ENCODE results near the gene PARD3B. TPM values are rescaled to one million over a fixed set of nuclear protein-coding genes. Genes with fewer than 3 reads are reported as not detected.

PARD3B gene
- polyA plus RNA-seq, 3 donors = not detected

DNA sequence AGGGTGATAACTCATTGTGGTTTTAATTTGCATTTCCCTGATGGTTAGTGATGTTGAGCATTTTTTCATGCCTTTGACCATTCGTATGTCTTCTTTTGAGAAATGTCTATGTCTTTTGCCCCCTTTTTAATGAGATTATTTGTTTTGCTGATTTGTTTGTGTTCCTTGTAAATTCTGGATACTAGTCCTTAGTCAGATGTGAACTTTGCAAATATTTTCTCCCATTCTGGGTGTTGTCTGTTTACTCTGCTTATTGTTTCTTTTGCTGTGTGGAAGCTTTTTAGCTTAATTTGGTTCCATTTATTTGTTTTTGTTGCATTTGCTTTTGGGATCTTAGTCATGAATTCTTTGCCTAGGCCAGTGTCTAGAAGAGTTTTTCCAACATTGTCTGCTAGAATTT, 192.0 kb downstream of the PARD3B start:
- Histone ChIP-seq H3K27me3 (ENCODE audit: control insufficient read depth in 2 of 2, insufficient read depth in 2 of 2, low read length in 2 of 2) (no peaks in the 10 kb centered on the region), H3K36me3 (replicated peaks in 1 of 2; ENCODE audit: control insufficient read depth in 1 of 2, insufficient read depth in 2 of 2, low read length in 2 of 2) (no peaks in the 10 kb centered on the region), H3K27ac (ENCODE audit: low read depth in 1 of 2, low read length in 2 of 2) (no peak overlapping the region), H2AFZ (ENCODE audit: insufficient read depth, low read depth, low read length, poor library complexity, severe bottlenecking) (no peak overlapping the region), H3K4me2 (replicated peaks; ENCODE audit: extremely low read depth, low read length, poor library complexity, severe bottlenecking) (no peak overlapping the region), H4K20me1 (ENCODE audit: insufficient read depth, low read length) (no peaks in the 10 kb centered on the region), H3K79me2 (ENCODE audit: insufficient read depth, low read length) (no peaks in the 10 kb centered on the region), H3K4me1 (ENCODE audit: control insufficient read depth in 1 of 2, insufficient read depth in 2 of 2, low read length in 2 of 2) (no peaks in the 10 kb centered on the region), H3K4me3 (replicated peaks in 1 of 3; ENCODE audit: low read depth in 2 of 3, low read length in 3 of 3) (no peak overlapping the region), H3K9me3 (replicated peaks in 1 of 2; ENCODE audit: control insufficient read depth in 1 of 2, insufficient read depth in 1 of 2, low read length in 2 of 2) (peaks cover 10 to 15% of the 10 kb centered on the region in 2 donors), H3K9ac (ENCODE audit: insufficient read depth, low read length, poor library complexity, severe bottlenecking) (no peak overlapping the region)
- H3K4me1 Mint-ChIP-seq = no peaks in the 10 kb centered on the region
- peaks cover 0 to 11% (median 3%) of the 10 kb centered on the region in 7 donors for H3K9me3 Mint-ChIP-seq
- H3K36me3 Mint-ChIP-seq = no peaks in the 10 kb centered on the region
- DNase-seq = no peak
- H3K27ac Mint-ChIP-seq = no peak overlapping the region
- TF ChIP-seq, protein P1, sequence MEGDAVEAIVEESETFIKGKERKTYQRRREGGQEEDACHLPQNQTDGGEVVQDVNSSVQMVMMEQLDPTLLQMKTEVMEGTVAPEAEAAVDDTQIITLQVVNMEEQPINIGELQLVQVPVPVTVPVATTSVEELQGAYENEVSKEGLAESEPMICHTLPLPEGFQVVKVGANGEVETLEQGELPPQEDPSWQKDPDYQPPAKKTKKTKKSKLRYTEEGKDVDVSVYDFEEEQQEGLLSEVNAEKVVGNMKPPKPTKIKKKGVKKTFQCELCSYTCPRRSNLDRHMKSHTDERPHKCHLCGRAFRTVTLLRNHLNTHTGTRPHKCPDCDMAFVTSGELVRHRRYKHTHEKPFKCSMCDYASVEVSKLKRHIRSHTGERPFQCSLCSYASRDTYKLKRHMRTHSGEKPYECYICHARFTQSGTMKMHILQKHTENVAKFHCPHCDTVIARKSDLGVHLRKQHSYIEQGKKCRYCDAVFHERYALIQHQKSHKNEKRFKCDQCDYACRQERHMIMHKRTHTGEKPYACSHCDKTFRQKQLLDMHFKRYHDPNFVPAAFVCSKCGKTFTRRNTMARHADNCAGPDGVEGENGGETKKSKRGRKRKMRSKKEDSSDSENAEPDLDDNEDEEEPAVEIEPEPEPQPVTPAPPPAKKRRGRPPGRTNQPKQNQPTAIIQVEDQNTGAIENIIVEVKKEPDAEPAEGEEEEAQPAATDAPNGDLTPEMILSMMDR (IDR thresholded peaks at IDR 0.05) = no peak
- no peak overlapping the region for H3K4me3 Mint-ChIP-seq
- no CpG with 5 or more reads among the region's 1 CpG for WGBS (ENCODE audit: insufficient coverage)
- H3K27me3 Mint-ChIP-seq (ENCODE audit: low read depth in 3 of 3) = no peaks in the 10 kb centered on the region
- intact Hi-C loops (cut with micrococcal nuclease) = no loop called here

DNA sequence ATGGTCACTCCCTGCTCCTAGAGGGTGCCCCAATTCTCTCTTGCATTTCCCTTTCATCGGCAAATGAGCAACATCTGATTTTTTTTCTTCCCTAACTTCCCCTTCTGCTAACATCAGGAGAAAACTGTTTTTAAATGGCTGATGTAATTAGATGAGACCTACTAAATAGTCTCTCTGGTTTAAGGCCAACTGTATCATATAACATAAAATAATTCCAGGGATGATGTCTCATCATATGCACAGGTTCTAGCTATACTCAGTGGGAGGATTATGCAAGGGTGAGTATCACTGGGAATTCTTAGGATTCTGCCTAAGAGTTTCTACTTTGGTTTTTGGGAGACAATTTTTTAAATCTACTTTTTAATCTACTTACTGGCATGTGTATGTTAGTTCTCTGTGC, 193.4 kb downstream of the PARD3B start:
- H2AFZ ChIP-seq (ENCODE audit: insufficient read depth, low read depth, low read length, poor library complexity, severe bottlenecking) = no peak overlapping the region
- H3K4me1 ChIP-seq (ENCODE audit: control insufficient read depth in 1 of 2, insufficient read depth in 2 of 2, low read length in 2 of 2) = no peaks in the 10 kb centered on the region
- WGBS (ENCODE audit: insufficient coverage) = no CpG with 5 or more reads among the region's 1 CpG
- Mint-ChIP-seq H3K4me3 (no peak overlapping the region), H3K36me3 (no peaks in the 10 kb centered on the region), H3K4me1 (no peaks in the 10 kb centered on the region), H3K9me3 (peaks cover 0 to 11% (median 3%) of the 10 kb centered on the region in 7 donors), H3K27me3 (ENCODE audit: low read depth in 3 of 3) (no peaks in the 10 kb centered on the region), H3K27ac (no peak overlapping the region)
- no peak overlapping the region for H3K27ac ChIP-seq (ENCODE audit: low read depth in 1 of 2, low read length in 2 of 2)
- H3K4me3 ChIP-seq (replicated peaks in 1 of 3; ENCODE audit: low read depth in 2 of 3, low read length in 3 of 3) = no peak overlapping the region
- no peaks in the 10 kb centered on the region for H4K20me1 ChIP-seq (ENCODE audit: insufficient read depth, low read length)
- TF ChIP-seq, protein P1 (IDR thresholded peaks at IDR 0.05) = no peak
- no peak for DNase-seq
- H3K79me2 ChIP-seq (ENCODE audit: insufficient read depth, low read length) = no peaks in the 10 kb centered on the region
- no peaks in the 10 kb centered on the region for H3K36me3 ChIP-seq (replicated peaks in 1 of 2; ENCODE audit: control insufficient read depth in 1 of 2, insufficient read depth in 2 of 2, low read length in 2 of 2)
- no peak overlapping the region for H3K4me2 ChIP-seq (replicated peaks; ENCODE audit: extremely low read depth, low read length, poor library complexity, severe bottlenecking)
- H3K9me3 ChIP-seq (replicated peaks in 1 of 2; ENCODE audit: control insufficient read depth in 1 of 2, insufficient read depth in 1 of 2, low read length in 2 of 2) = peaks cover 10 to 15% of the 10 kb centered on the region in 2 donors
- no peak overlapping the region for H3K9ac ChIP-seq (ENCODE audit: insufficient read depth, low read length, poor library complexity, severe bottlenecking)
- H3K27me3 ChIP-seq (ENCODE audit: control insufficient read depth in 2 of 2, insufficient read depth in 2 of 2, low read length in 2 of 2) = no peaks in the 10 kb centered on the region
- intact Hi-C loops (cut with micrococcal nuclease) = no loop called here

Measured in CD14-positive monocyte (primary cell).